Measurements from ENCODE around the gene CCDC8.
"Not testable (repeated sequence)": the region's sequence is repeated elsewhere in the genome, so short reads cannot be mapped to it uniquely, and the experiment has no call there.

Gene CCDC8

GRCh38 chr19:46420056-46420455 lies 6.7 kb upstream of the CCDC8 start:
- H3K4me3 ChIP-seq (ENCODE audit: low read depth, low read length), result no peak overlapping the region
- no peak for TF ChIP-seq CTCF (IDR thresholded peaks at IDR 0.05; ENCODE audit: low read depth, low read length, missing control alignments)
- DNase-seq (ENCODE audit: low read depth), result no peak

DNA sequence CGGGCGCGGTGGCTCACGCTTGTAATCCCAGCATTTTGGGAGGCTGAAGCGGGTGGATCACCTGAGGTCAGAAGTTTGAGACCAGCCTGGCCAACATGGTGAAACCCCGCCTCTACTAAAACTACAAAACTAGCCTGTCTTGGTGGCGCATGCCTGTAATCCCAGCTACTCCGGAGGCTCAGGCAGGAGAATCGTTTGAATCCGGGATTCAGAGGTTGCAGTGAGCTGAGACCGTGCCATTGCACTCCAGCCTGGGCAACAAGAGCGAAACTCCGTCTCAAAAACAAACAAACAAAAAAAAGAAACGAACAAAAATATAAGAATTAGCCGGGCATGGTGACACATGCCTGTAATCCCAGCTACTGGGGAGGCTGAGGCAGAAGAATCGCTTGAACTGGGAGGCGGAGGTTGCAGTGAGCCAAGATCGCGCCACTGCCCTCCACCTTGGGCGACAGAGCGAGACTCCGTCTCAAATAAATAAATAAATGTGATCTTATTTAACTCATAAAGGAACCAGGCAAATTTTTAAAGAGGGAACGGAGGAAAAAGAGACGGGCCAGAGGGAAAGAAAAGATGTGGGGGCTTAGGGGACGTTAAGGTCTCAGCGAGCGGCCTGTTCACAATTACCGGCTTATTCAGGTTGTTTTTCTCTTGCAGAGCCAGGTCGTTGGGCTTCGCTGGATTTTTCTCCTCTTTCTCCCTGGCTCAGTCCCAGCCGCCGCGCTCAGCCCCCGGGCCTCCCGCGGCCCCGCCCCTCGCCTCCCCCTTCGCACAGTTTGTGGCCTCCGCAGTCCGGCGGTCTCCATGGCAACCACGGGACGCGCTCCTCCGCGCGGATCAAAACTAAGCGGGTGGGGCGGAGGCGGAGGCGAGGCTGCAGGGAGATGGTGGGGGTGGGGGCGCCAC lies 2.7 kb upstream of the CCDC8 start:
- DNase-seq (ENCODE audit: low read depth); H3K4me3 ChIP-seq (ENCODE audit: low read depth, low read length): not testable (repeated sequence)

DNA sequence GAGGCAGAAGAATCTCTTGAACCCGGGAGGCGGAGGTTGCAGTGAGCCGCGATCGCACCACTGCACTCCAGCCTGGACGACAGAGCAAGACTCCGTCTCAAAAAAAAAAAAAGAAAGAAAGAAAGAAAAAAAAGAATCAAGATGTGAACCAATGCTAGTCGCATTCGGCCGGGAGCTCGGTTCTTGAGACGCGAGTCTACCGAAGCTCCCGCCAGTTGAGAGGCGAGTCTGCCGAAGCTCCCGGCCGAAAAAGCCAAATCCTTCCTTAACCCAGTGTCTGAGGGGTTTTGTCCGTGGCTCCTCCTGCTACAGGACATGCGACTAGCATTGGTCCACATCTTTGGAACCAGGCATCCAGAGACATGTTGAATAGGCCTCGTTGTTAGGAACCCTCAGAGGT lies 1.5 kb upstream of the CCDC8 start:
- H3K4me3 ChIP-seq (ENCODE audit: low read depth, low read length); DNase-seq (ENCODE audit: low read depth): not testable (repeated sequence)

DNA sequence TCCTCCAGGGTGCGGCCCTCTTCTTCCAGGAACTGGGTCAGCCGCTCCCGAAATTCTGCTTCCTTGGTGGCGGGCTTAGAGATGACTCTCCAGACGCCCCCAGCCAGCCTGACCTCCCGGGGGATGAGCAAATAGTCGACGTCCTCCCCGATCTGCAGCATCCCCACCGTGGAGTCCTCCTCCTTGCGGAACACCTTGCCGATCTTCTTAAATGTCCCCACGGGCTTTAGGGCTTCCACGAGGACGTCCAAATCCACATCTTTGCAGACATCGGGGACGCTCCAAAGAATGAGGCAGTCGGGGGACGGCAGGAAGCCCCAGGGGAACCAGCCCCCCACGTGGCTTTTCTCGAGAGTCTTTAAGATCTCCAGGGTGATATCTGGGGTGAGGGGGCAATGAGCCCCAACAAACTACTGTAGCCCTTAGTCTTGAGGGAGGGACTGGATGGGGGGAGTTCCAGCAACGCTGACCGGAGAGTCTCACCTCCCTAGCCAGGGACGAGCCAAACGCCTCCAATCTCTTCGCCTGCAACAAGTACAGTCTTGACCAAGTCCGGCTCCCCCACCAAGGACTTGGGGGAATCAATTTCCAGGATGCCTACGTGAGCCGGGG lies 608 bp downstream of the CCDC8 start:
- DNase-seq (ENCODE audit: low read depth), result no peak
- no peak overlapping the region for H3K4me3 ChIP-seq (ENCODE audit: low read depth, low read length)
- TF ChIP-seq CTCF (IDR thresholded peaks at IDR 0.05; ENCODE audit: low read depth, low read length, missing control alignments), result no peak

DNA sequence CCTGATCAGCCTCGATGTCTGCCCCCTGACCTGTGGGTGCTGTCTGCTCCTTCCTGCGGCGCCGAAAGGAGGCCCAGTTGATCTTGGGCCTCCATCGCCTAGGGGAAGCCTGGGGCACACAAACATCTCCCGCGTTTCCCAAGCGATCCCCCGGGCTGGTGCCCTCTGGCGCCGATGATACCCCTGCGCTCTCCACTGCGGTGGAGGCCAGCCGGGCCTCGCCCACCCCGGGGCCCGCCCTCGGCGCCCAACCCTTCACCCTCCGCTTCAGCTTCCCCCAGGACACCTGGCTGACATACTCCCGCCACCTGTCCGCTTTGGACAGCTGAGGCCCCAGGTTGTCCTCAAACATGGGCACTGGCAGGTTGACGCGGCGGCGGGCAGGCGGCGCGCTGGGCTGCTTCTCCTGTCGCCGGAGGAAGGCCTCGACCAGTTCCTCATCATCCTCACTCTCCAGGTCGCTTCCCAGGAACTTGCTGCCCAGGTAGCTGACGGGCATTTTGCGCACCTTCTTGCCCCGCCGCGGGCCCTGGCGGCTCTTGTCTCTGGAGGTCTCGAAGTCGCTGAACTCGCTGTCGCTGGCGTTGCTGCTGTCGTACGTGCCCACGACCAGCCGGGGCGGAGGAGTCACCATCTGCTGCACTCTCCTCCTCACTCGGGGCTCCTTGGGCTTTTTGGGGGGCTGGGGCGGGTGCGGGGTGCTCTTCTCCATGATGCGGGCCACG lies 1.3 kb downstream of the CCDC8 start:
- TF ChIP-seq CTCF (IDR thresholded peaks at IDR 0.05; ENCODE audit: low read depth, low read length, missing control alignments), result no peak
- no peak for DNase-seq (ENCODE audit: low read depth)
- no peak overlapping the region for H3K4me3 ChIP-seq (ENCODE audit: low read depth, low read length)

DNA sequence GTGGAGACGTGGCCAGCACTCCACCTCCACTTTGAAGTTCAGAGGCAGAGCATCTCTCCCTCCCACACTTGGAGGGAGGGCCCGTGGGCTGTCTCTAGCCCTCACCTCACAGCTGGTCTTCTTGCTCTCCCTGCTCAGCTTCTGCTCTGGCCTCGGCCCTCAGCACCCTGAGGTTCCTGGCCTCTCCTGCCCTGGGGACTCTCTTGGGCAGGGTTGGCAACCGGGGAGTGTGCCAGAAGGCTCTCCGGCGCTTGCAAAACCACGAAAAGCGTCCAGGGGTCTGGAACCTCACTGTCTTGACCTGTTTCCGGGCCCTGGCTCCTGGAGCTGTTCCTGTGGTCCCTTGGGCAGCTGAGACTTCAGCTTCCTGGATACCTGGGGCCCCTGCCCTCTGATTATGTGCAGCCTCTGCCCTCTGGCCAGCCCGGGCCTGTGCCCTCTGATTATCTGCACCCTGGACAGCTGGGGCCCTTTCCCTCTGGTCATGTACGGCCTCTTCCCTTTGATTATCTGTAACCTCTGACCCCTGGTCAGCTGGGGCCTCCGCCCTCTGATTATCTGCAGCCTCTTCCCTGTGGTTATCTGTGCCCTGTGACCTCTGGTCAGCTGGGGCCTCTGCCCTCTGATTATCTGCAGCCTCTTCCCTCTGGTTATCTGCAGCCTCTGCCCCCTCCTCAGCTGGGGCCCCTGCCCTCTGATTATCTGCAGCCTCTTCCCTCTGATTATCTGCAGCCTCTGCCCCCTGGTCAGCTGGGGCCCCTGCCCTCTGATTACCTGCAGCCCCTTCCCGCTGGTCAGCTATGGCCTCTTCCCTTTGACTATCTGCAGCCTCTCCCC lies 2.1 kb downstream of the CCDC8 start:
- no peak overlapping the region for H3K4me3 ChIP-seq (ENCODE audit: low read depth, low read length)
- DNase-seq (ENCODE audit: low read depth), result no peak
- TF ChIP-seq CTCF (IDR thresholded peaks at IDR 0.05; ENCODE audit: low read depth, low read length, missing control alignments), result no peak

DNA sequence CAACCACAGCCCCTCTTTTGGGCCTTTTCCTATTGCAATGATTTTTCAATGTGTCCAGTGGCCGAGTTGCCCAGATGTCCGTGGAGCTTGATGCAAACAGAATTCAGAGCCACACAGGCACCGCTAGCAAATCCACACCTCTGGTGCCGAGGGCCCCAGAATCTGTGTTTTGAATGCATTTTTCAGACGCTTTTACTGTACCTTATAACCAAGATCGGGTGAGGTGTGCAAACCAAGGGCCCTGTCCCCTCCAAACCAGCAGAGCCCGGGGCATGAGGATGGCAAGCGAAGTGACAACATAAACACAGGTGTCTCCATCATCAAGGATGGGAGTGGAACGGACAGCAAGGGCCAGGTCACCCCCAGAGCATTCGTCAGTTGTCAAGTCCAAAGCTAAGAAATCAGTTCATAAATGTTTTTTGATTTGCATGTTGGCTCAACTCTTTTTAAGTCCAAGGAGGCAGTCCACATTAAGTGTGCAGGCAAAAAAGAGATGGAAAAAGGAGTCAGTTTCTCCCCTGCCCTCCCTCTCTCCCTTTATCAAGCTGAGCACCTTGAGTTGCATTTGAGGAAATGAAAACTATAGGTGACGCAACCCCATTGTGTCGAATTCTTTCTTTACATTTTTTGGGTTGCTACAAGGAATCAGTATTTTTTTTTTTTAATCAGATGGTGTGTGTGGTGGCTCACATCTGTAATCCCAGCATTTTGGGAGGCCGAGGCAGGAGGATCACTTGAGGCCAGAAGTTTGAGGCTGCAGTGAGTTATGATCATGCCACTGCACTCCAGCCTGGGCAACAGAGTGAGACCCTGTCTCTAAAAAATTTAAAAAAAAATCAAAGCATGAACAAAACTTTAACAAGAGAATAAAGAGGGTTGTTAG lies 2.9 kb downstream of the CCDC8 start:
- no peak for DNase-seq (ENCODE audit: low read depth)
- no peak overlapping the region for H3K4me3 ChIP-seq (ENCODE audit: low read depth, low read length)
- no peak for TF ChIP-seq CTCF (IDR thresholded peaks at IDR 0.05; ENCODE audit: low read depth, low read length, missing control alignments)
